Astrocyte of the cerebellum (primary cell): ENCODE data around the gene EOMES.

Experiments used
- DNase-seq: peaks from one replicate; pipeline ENCODE4 v3.0.0-alpha.2; 2011; ENCODE audit warnings: low read depth
- H3K4me3 ChIP-seq: 2 replicates; pipeline ENCODE4 v1.5.1; 2011; ENCODE audit warnings: mild to moderate bottlenecking, low read depth, low read length, moderate library complexity
- CTCF ChIP-seq: IDR thresholded peaks from 2 replicates; pipeline ENCODE4 v1.5.1; 2012; ENCODE audit warnings: low read length, low read depth, moderate library complexity, mild to moderate bottlenecking; ENCODE audit errors: missing control alignments
- in situ Hi-C: cut with HindIII; loops from 2 replicates; pipeline ENCODE4 v1.10.0; 2017; ENCODE audit warnings: low sequenced_read_pairs

EOMES gene

GRCh38 chr3:27715454-27715806, 6.7 kb downstream of the EOMES start:
- TF ChIP-seq CTCF: no peak
- in situ Hi-C loops: no loop called here
- DNase-seq: no peak
- peak overlapping the region; percentile 8 for H3K4me3 ChIP-seq

GRCh38 chr3:27714692-27715453, 7.2 kb downstream of the EOMES start:
- in situ Hi-C loops: no loop called here
- no peak for TF ChIP-seq CTCF
- peak overlapping the region; percentile 8 for H3K4me3 ChIP-seq
- no peak for DNase-seq

GRCh38 chr3:27714146-27714526, 8.0 kb downstream of the EOMES start:
- H3K4me3 ChIP-seq: peak overlapping the region; percentile 46
- in situ Hi-C loops: no loop called here
- TF ChIP-seq CTCF: no peak
- no peak for DNase-seq

GRCh38 chr3:27713435-27714145, 8.5 kb downstream of the EOMES start:
- no peak for DNase-seq
- in situ Hi-C loops: no loop called here
- TF ChIP-seq CTCF: no peak
- H3K4me3 ChIP-seq: peak overlapping the region; percentile 46

- DNase-seq: no peak
- no peak for TF ChIP-seq CTCF
- in situ Hi-C loops: no loop called here
- H3K4me3 ChIP-seq: peak overlapping the region; percentile 46
Observed at GRCh38 chr3:27713078-27713423, 9.1 kb downstream of the EOMES start.

GRCh38 chr3:27712136-27713077, 9.7 kb downstream of the EOMES start:
- peak overlapping the region; percentile 46 for H3K4me3 ChIP-seq
- in situ Hi-C loops: no loop called here
- DNase-seq: peak; percentile 49
- TF ChIP-seq CTCF: peak; percentile 87
